ENCODE results near the gene ZNF775. TPM values are rescaled to one million over a fixed set of nuclear protein-coding genes. Genes with fewer than 3 reads are reported as not detected.

The ZNF775 gene
- total RNA-seq, 1 donor from 2014 or later, result 3.4 TPM

Other genes starting within 250 kb of the ZNF775 start
- 4.4 TPM for gene LRRC61, start 56.0 kb upstream of the ZNF775 start, total RNA-seq
- 4.6 TPM for gene ACTR3C, start 55.8 kb upstream of the ZNF775 start, total RNA-seq
- gene RARRES2, start 37.7 kb upstream of the ZNF775 start, total RNA-seq, result 10.6 TPM
- 85.5 TPM for gene REPIN1, start 10.5 kb upstream of the ZNF775 start, total RNA-seq
- 16.3 TPM for gene GIMAP8, start 71.3 kb downstream of the ZNF775 start, total RNA-seq
- 13.0 TPM for gene GIMAP7, start 135.5 kb downstream of the ZNF775 start, total RNA-seq
- gene GIMAP4, start 188.1 kb downstream of the ZNF775 start, total RNA-seq, result 18.2 TPM

All from cardiac septum (tissue), 1 donor.